HG03196 (cell line): ENCODE measurements around the gene TRPM2.

Source experiments
- ATAC-seq: cut with Tn5 transposase; IDR thresholded peaks from one replicate; pipeline ENCODE4 v1.9.1; 2021; ENCODE audit not compliant: unreplicated experiment

The TRPM2 gene

GRCh38 chr21:44370786-44371410 lies 17.5 kb downstream of the TRPM2 start:
- ATAC-seq: no peak

GRCh38 chr21:44371596-44371995 lies 18.2 kb downstream of the TRPM2 start:
- ATAC-seq: no peak

- ATAC-seq: no peak
Measured at GRCh38 chr21:44372616-44373015, 19.2 kb downstream of the TRPM2 start.

GRCh38 chr21:44374601-44375280 lies 21.3 kb downstream of the TRPM2 start:
- ATAC-seq: no peak

- ATAC-seq: no peak
Measured at GRCh38 chr21:44375281-44375651, 21.8 kb downstream of the TRPM2 start.

- ATAC-seq: no peak
Measured at GRCh38 chr21:44375761-44376241, 22.4 kb downstream of the TRPM2 start.

- ATAC-seq: no peak
Measured at GRCh38 chr21:44376606-44377005, 23.2 kb downstream of the TRPM2 start.

- ATAC-seq: no peak
Measured at GRCh38 chr21:44377201-44377921, 23.9 kb downstream of the TRPM2 start.

- ATAC-seq: no peak
Measured at GRCh38 chr21:44377922-44378645, 24.7 kb downstream of the TRPM2 start.

GRCh38 chr21:44378646-44379514 lies 25.5 kb downstream of the TRPM2 start:
- ATAC-seq: no peak

GRCh38 chr21:44379515-44379848 lies 26.1 kb downstream of the TRPM2 start:
- no peak for ATAC-seq

GRCh38 chr21:44379991-44380865 lies 26.8 kb downstream of the TRPM2 start:
- ATAC-seq: no peak

- no peak for ATAC-seq
Measured at GRCh38 chr21:44380876-44381275, 27.5 kb downstream of the TRPM2 start.

- ATAC-seq: no peak
Measured at GRCh38 chr21:44381874-44382273, 28.5 kb downstream of the TRPM2 start.

GRCh38 chr21:44382536-44382935 lies 29.1 kb downstream of the TRPM2 start:
- ATAC-seq: no peak

GRCh38 chr21:44383216-44383615 lies 29.8 kb downstream of the TRPM2 start:
- ATAC-seq: no peak

- ATAC-seq: no peak
Measured at GRCh38 chr21:44384968-44385367, 31.5 kb downstream of the TRPM2 start.

- ATAC-seq: no peak
Measured at GRCh38 chr21:44389335-44389734, 35.9 kb downstream of the TRPM2 start.

GRCh38 chr21:44390886-44391285 lies 37.5 kb downstream of the TRPM2 start:
- no peak for ATAC-seq
